Measurements from ENCODE around the gene PTPRT.

GRCh38 chr20:43124241-43124640, 65.5 kb downstream of the PTPRT start:
- no peak for TF ChIP-seq ZBTB46 (CRISPR knock-in tag; IDR thresholded peaks at IDR 0.05; ENCODE audit: borderline replicate concordance)
- no peak for TF ChIP-seq ELF4 (CRISPR knock-in tag; IDR thresholded peaks at IDR 0.05; ENCODE audit: borderline replicate concordance)
- TF ChIP-seq, protein P1, sequence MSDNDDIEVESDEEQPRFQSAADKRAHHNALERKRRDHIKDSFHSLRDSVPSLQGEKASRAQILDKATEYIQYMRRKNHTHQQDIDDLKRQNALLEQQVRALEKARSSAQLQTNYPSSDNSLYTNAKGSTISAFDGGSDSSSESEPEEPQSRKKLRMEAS (IDR thresholded peaks at IDR 0.05), result no peak
- TF ChIP-seq CTCF (CRISPR knock-in tag; IDR thresholded peaks at IDR 0.05), result no peak
- no peak for TF ChIP-seq RBM22 (optimal IDR thresholded peaks at IDR 0.05; ENCODE audit: low read length)
- no peak for TF ChIP-seq NCOA5 (CRISPR knock-in tag; IDR thresholded peaks at IDR 0.05)
- TF ChIP-seq FOXJ3 (CRISPR knock-in tag; IDR thresholded peaks at IDR 0.05; ENCODE audit: borderline replicate concordance), result no peak
- no peak for TF ChIP-seq HCFC1 (IDR thresholded peaks at IDR 0.05; ENCODE audit: low read depth, low read length)
- TF ChIP-seq NFE2L1 (CRISPR knock-in tag; IDR thresholded peaks at IDR 0.05; ENCODE audit: borderline replicate concordance), result no peak
- TF ChIP-seq IKZF1 (IDR thresholded peaks at IDR 0.05), result no peak
